ENCODE data around the gene SFT2D1.

The SFT2D1 gene

DNA sequence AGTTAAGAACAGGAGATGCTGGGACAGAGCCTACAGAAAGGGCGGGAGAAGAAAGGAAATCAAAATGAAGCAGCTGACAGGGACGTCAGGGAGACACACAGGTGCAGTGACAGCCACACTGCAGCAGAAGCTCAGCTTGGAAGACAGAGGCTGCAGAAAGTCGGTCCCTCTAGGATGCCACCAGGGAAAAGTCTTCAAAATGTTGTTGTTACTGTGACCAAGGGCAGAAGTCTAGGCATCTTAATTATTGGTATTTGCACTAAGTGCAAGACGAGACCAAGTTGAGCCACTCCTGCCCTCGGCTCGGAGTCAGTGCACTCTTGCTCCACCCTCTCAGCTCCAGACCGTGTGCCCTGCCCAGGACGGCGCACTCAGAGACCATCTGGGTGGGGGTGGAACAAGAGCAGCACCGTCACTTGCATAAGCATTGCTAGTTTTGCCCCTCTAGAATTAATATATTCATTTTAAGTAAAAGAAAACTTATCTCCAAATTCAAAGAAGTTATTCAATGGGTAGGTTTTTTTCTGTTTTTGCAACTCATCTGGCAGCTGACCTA is 36.7 kb downstream of the SFT2D1 start:
- no peak for DNase-seq

DNA sequence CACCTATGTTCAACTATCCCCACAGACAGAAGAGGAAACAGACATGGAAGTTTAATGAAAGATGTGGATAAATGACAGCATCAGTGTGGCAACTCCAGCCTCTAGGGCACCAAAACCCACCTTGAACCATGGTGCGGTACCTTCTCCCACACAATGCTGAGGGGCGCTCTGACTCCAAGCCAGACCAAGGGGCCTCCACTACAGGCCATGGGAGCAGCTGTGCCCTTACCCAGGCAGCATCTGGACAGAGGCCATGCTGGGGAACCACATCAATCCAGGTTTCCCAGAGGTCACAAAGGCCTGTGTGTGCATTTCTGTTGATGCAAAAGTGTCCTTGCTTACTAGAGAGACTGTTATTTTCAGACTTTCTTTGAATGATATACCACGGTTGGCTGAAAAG is 38.2 kb downstream of the SFT2D1 start:
- no peak for DNase-seq

DNA sequence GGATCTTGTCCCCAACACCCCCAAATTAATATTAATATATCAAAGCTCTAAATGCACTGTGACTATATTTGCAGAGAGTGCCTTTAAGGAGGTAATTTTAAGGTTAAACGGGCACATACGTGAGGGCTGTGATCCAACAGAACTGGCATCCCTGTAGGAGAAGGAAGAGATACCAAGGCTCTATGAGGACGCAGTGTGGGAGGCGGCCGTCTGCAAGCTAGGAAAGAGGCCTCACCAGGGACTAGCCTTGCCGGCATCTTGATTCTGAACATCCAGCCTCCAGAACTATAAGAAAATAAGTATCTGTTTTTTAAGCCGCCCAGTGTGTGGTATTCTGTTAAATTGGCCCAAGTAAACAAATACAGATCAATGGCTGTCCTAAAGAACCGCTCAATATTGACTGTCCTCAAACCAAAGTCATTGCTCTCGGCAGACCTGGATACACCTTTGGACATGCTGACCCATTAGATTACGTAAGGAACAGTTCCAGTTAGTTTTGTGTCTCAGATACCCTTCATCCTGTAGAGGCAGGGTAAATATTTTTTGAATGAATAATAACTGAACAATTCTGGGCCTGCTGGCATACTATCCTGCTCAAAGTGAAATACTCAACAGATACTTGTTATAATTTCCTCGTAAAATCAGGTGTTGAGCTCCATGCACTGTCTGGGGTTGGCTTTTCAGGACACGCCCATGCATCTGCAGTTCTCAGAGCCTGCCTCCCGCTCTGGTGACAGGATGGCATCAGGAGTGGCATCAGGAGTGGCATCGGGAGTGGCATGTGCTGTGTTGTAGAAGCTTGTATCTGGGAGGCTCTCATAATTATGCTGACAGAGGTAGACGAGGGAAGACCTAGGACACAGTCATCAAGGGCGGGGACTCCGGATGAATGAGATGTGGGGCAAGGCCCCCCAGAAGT is 40.5 kb downstream of the SFT2D1 start:
- no peak for DNase-seq

DNA sequence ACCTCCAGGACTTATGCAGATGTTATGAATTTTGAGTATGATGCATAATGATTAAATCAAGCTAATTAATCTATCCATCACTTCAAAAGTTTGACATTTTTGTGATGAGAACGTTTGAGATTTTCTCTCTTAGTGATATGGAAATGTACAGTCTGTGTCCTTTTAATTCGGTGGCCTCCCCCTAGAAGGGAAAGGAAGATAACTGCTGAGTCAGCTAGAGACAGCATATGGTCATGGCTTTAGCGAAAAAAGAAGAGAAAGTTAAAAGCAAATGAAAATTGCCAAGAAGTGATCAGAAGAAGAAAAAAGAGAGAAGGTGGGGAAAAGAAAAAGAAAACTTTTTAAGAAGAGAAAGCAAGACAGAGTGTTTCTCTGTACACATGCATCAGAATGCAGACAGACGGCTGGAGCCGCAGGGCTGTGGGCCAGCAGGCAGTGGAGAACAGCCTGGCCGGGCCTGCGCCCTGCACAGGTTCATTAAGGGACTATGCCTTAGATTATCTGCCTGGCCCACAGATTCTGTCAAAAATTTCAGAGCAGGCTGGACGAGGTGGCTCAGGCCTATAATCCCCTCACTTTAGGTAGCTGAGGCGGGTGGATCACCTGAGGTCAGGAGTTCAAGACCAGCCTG is 41.9 kb downstream of the SFT2D1 start:
- no peak for DNase-seq

DNA sequence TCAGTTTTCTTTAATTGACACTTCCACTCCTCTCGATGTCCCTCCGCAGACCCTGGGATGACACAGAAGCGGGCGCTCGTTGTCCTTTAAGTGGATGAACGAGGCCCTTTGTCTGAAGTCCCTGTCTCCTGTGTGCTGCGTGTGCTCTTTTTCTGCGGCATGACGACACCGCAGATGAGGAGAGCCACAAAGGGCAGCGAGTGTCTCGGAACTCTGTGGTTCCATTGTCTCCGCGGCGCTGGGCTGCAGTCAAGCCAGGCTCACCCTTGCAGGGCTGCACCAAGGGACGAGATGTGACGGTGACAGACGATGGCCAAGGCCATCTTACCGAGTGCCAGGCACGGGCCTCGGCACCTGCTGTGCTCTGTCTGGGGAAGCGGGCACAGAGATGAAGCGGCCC is 44.7 kb downstream of the SFT2D1 start:
- no peak for DNase-seq

DNA sequence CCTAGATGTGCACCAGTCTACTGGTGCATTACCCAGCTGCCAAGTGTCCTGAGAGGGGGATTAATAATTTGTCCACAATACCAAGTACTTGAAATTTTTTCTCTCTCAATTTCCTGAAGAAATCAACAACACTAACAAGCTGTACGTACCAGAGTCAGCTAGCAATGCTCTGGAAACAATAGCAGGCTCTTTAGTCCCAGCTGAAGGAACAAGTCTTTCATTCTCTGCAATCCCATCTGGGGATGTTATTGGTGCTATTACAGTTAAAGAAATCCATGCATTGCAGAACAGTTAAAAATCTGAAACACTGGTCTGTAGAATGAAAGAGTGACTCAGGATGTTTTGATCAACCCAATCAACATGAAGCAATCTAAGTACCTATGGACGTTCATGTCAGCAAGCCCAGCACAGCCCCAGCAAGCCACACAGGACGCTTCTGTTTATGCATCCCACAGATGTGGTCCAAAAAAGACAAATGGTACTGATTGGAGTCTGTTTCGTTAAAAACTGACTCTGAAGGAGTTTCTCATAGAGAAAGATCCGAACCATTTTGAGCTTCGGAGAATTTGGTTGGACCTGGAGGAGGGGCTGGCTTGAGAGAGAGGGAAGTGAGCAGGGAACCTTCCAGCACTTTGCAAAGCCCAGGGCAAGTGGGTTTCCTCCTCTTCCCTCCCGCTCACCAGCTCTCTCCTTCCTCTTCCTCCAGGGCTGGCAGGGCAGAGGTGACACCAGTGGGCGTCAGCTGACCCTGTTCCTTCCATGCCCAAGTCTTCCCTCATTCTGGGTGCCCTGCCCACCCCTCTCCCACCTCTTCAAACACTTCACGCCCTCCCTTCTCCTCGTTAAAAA is 46.1 kb downstream of the SFT2D1 start:
- DNase-seq, result no peak

DNA sequence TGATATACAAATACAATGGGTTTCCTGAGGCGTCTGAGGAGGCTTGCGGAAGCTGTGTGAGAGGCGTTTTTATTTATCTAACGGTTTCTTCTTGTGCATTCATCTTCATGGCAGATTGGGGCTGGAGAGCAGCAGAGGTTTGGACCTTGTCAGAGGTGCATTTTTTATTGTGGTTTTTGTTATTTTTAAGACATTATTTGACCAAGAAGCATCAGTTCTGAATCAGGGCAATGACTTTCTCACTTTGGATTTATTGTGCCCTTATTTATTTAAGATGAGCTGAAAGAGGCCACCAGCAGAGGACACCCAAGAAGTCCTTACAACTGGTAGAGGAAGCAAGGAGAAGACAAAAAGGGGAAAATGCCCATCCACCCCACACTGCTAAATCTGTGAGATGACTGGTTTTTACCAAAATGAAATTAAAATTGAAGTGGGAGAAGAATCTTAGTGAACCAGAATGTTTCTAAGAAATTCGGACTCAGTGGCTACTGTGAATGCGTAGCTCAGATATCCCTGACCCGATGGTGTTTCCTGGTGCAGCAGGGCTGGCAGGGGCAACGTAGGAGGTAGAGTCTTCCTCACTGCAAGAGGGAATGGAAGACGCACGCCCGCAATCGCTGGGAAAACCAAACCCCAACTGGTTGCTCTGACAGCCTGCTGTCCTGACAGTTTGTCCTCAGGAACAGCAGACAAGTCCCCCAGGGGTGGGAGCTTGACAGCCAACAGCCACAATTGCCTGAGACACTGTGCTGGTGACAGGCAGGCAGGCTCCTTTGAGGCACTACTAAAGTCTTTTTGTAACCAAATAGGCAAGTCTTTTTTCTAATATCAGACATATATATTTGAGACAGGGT is 48.4 kb downstream of the SFT2D1 start:
- DNase-seq, result no peak

DNA sequence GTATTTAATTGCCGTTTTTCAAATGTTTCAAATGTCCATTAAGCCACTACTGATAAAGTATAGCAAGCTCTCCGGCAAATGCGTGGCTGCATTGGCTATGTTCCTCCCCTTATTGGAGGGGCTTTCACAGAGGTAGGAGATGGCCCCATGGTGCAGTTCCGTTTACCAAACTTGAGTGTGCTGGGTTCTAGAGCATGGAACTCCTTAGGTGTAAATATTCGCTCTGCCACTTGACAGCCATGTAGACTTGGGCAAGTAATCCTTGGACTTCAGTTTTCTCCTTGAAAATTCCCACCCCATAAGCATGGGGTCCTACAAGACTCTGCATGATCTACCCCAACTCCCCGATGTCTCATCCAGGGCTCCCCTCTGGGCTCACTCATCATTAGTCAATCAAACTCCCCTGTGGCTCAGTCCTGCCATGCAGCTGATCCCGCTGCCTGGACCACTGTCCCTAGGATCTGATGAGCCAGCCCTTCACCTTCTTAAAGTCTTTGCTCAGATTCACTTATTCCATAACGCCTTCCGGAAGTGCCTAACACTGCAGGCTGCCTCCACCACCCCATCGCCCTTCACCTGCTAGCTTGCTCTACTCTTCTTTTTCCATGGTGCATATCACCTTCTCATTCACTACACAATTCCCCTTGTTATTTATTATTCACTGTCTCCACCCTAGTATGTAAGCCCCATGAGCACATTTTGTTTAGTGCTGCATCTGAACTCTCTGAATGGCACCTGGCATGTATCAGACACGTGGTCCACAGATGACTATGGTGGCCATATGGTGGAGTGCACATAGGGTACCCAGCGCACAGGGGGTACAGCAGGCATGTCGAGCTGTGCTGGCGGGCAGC is 52.9 kb downstream of the SFT2D1 start:
- DNase-seq, result no peak

DNA sequence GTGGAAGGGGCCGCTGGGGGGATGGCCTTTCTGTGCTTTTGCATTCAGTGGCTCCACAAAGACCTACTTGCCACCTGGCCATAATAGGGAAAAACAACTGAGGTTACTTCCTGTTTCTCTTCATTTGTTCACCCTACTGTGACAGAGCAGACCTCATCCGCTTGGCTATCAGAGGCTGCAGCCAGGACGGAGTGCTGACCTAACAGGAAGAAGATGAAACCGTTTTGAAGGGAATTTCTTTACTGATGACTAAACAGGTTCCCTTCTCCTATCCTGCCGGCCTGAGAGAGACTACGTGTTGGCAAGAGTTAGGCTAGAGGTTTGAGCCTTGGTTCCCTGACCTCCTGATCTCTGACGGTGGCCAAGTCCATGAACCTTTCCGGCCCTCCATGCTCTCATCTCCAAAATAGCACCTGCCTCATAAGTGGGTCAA is 55.5 kb downstream of the SFT2D1 start:
- DNase-seq, result no peak

DNA sequence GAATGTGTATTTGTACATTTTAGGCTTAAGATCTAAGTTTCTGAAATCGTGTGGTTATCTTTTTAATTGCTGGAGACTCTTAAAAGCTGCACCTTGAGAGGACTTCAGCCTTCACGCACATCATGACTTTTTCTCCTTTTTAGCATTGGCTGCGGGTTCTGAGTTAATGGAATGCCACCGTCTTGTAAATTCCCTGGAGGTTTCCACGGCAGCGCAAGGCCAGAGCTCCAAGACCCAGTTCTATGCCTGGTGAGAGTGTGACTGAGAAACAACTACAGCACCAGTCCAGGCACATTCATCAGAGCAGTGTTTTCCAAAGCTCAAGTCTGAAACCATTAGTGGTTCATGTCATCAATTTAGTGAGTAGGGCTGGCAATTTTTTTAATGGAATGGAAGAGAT is 57.1 kb downstream of the SFT2D1 start:
- no peak for DNase-seq

DNA sequence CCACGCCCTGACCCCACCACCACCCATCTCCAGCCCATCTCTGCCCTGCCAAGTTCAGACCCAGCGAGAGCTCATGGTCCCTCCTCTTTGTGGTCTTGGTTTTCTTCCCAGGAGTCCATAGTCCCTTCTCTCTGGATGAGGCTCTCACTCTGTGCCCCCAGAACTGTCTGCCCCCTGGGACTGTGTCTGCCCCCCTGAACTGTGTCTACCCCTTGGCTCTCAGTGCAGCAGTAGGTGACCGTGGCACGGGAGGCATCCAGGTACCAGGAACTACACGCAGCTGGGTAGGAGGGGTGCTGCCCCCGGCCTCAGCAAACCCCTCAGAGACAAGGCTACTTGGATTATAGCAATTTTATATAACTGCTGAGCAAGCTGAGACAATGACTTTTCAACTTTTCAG is 57.7 kb downstream of the SFT2D1 start:
- DNase-seq, result no peak

DNA sequence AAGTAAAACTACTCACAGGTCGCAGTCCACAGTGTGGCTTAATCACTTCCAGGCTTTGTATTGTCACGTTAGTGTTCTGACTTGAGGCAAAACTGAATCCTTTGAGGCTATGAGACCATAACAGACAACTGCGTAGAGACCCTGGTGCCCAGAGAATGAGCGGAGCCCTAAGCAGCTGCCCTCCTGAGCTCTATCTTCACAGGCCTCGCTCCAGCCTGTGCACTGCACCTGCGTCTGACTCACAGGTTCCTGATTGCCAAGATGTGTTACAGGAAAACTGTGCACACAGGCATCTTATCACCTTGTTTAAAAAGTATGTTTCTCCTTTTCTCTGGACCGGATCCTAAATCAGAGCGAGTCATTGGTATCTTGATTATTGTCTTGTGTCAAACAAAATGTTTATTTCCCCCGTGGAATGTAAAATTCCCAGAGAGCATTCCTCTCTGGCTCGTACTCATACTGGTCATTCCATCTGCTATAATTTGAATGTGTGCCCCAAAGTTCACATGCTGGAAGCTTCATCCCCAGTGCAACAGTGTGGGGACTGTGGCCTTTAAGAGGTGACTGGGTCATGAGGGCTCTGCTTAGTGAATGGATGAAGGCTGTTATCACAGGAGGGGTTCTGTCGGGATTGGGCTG is 59.8 kb downstream of the SFT2D1 start:
- no peak for DNase-seq

DNA sequence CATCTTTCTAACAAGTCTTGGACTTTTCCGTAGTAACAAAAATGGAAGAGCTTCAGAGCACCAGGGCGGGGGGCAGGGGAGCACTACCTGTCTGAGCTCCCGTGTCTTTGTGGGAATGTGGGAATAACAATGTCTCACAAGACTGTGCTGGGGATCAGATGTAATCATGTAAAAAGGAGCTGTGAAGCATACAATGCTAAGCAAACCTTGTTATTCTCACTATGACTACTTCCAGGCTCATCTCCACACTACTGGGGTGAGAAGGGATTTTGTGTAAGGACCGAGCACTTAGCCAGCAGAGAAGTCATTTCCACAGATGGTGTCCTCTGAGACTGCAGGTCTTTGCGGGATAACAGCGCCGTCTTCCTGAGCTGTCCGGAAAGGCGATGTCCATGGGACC is 61.2 kb downstream of the SFT2D1 start:
- no peak for DNase-seq

DNA sequence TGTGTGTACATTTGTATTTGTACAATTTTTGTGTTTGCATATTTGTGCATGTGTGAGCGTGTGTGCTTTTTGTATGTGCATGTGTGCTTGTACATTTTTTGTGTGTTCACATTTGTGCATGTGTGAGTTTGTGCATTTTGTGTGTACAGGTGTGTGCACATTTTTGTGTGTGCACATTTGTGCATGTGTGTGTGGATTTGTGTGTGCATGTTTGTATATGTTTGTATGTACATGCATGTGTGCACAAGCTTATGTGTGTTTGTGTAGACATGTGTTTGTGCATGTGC is 63.0 kb downstream of the SFT2D1 start:
- no peak for DNase-seq

DNA sequence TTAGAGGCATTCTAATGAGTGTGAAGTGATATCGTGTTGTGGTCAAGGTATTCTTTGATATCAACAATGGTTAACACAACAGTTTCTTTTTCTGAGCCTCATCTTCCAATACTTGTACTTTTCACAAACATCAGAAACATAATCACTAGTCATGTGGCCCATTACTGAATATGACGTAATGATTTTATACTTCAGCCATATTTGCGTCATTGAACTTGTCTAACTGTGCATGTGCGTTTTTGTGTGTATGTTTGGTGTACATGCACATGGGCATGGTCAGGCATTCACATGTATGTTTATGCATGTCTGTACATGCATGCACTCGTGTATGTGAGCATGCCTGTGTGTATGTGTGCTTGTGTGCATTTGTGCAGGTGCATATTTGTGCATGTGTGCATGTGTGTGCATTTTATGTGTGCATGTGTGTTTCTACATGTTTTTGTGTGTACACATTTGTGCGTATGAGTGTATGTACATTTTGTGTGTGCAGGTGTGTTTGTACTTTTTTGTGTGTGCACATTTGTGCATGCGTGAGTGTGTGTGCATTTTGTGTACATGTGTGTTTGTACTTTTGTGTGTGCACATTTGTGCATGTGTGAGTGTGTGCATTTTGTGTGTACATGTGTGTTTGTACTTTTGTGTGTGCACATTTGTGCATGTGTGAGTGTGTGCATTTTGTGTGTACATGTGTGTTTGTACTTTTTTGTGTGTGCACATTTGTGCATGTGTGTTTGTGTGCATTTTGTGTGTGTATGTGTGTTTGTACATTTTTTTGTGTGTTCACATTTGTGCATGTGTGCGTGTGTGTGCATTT is 63.6 kb downstream of the SFT2D1 start:
- no peak for DNase-seq

DNA sequence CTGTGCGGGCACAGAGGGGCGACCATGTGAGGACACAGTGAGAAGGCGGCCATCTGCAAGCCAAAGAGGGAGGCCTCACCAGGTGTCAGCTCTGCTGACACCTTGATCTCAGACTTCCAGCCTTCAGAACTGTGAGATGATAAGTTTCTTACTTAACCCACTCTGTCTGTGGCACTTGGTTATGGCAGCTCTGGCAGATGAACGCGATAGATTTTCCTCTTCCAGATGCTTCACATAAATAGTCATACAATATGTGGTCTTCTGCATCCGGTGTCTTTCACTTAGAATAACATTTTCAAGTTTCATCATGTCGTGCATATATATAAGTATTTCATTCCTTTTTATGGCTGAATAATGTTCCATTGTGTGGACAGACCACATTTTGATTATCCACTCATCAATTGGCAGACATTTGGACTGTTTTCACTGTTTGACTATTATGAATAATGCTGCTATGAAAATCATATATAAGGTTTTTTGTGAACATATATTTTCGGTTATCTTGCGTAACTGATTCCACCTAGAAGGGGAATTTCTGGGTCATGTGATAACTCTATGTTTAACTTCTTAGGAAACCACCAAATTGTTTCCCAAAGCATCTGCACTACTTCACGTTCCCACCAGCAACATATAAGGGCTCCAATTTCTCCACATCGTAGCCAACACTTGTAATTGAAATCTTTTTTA is 64.3 kb downstream of the SFT2D1 start:
- no peak for DNase-seq

DNA sequence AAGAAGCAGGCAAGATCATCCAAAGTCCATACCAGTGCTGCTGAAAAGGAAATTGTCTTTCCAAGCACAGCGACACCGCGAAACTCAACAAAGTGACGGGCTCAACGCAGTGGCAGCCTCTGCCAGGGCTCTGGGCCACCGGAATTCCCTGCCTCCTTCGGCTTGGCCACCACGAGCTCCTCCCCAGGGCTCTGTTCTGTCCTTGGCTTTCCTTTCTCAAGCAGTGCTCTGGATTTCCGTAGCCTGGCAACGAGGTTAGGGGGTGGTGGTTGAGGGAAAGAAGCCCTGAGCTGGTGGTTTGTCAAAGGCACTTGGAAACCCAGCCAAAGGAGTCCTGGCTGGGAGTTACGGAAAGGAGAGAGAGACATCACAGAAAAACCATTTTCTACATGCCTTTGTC is 65.3 kb downstream of the SFT2D1 start:
- no peak for DNase-seq

DNA sequence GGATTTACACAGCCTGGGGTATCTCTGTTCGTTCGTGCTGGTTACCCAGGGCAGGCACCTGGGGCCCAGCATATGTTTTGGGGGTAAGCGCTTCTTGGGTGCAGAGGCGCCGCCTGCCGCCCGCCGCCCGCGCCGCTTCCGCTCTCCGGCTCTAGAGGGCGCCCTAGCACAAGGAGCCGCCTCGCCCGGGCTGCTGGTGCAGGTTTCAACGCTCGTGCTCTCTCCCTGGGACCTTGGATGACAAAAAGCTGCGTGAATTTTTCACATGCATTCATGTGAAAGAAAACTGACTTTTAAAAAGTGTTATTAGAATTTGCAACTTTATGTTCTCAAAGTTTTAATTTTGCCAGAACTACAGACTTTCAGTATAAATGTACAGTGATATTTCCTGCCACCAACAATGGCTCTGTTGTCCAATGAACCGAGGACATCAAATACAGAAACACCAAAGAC is 66.6 kb downstream of the SFT2D1 start:
- peak; percentile 72 for DNase-seq

DNA sequence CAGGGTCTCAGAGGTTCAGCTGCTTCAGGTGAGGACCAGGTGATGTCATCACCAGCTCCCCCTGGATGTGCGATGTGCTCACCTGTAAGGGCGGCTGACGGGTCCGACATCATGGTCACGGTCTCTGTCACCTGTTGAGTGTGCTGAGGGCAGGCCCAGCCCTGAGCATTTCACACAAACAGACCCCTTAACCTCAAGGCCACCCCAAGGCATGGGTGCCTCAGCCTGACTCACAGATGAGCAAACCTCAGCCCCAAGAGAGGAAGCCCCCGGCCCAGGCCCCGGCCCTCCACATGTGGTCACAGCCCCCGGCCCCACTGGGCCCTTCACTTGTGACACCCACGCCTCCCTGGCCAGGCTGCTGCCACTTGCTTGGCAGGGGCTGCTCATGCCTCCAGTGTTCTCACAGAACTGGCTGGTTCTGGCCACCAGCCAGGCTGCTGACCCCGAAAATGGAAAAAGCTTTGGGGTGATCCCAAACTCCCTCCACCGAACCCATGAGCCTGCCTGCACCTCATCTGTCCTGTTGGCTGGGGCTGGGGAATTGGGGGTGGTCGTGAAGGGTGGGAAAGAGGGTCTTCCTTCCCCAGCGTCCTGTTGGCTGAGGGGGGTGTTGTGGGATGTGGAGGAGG is 67.5 kb downstream of the SFT2D1 start:
- DNase-seq, result no peak
